PC-3 (cell line): ENCODE measurements around the gene BAZ2B.

Experiments
- CTCF ChIP-seq: fragments of 300-600 bp; sonication (generic); conservative IDR thresholded peaks from 2 replicates; pipeline ENCODE4 v1.5.1; 2017; ENCODE audit warnings: antibody characterized with exemption, low read depth, mild to moderate bottlenecking, low read length
- EZH2 ChIP-seq: fragments of 300-600 bp; sonication (generic); IDR thresholded peaks from one replicate; pipeline ENCODE4 v1.6.1; 2017; ENCODE audit warnings: antibody characterized with exemption, mild to moderate bottlenecking, low read length; ENCODE audit not compliant: unreplicated experiment
- EZH2phosphoT487 ChIP-seq: fragments of 300-600 bp; sonication (generic); IDR thresholded peaks from 2 replicates; pipeline ENCODE4 v1.6.1; 2018; ENCODE audit warnings: mild to moderate bottlenecking, antibody characterized with exemption, low read length, borderline replicate concordance

- TF ChIP-seq CTCF = no peak
- no peak for TF ChIP-seq EZH2
- TF ChIP-seq EZH2phosphoT487 = no peak
Measured at GRCh38 chr2:159613651-159614285, 2.6 kb downstream of the BAZ2B start.
